HEK293 (cell line): ENCODE measurements around the gene ZKSCAN4.

Experiments
- CTCF ChIA-PET: fragments of 350-600 bp; formaldehyde crosslinking; extraction: SDS; loops from one replicate; lab custom pipeline; 2021; ENCODE audit warnings: antibody characterized with exemption; lab: Yijun Ruan, JAX
- POLR2A ChIA-PET: fragments of 300-600 bp; formaldehyde crosslinking; extraction: SDS; loops from one replicate; lab custom pipeline; 2020; ENCODE audit warnings: antibody characterized with exemption, inconsistent platforms; lab: Yijun Ruan, JAX
- H3K27ac ChIP-seq: fragments of 200-500 bp; sonication (Bioruptor generic); 2 replicates; pipeline ENCODE4 v1.5.1; 2014; ENCODE audit warnings: low read depth, low read length, control low read depth, inconsistent platforms; ENCODE audit errors: extremely low read depth
- H3K36me3 ChIP-seq, 2 experiments: fragments of 200-500 bp in 1 of 2; sonication (Bioruptor generic) in 1 of 2; 1 replicate in 1 of 2; 2 replicates in 1 of 2; pipeline ENCODE4 v1.5.1; 2014 to 2017; ENCODE audit warnings: inconsistent platforms in 2 of 2, low read length in 2 of 2; ENCODE audit not compliant: control insufficient read depth in 2 of 2, insufficient read depth in 1 of 2
- H3K4me1 ChIP-seq: fragments of 200-500 bp; sonication (Bioruptor generic); 2 replicates; pipeline ENCODE4 v1.5.1; 2014; ENCODE audit warnings: mild to moderate bottlenecking, low read length, inconsistent platforms; ENCODE audit not compliant: control insufficient read depth, insufficient read depth
- H3K4me3 ChIP-seq: 2 replicates; pipeline ENCODE4 v1.5.1; 2011; ENCODE audit warnings: low read depth, mild to moderate bottlenecking, control low read depth, low read length, moderate library complexity
- H3K9me3 ChIP-seq: fragments of 200-500 bp; sonication (Bioruptor generic); 2 replicates; pipeline ENCODE4 v1.5.1; 2014; ENCODE audit warnings: low read depth, low read length, inconsistent platforms; ENCODE audit not compliant: control insufficient read depth, insufficient read depth
- PRDM1 ChIP-seq: fragments of 450-650 bp; formaldehyde crosslinking; IDR thresholded peaks from 2 replicates; pipeline ENCODE4; 2016; ENCODE audit warnings: missing biosample characterization, missing genetic modification characterization
- SCRT1 ChIP-seq: fragments of 450-650 bp; formaldehyde crosslinking; IDR thresholded peaks from 2 replicates; pipeline ENCODE4 v1.5.1; 2016; ENCODE audit warnings: missing biosample characterization, missing genetic modification characterization, borderline replicate concordance
- ZBTB7A ChIP-seq: fragments of 450-650 bp; formaldehyde crosslinking; IDR thresholded peaks from 2 replicates; pipeline ENCODE4 v1.5.1; 2016; ENCODE audit warnings: low read depth, missing biosample characterization, missing genetic modification characterization
- ZNF174 ChIP-seq: fragments of 450-650 bp; formaldehyde crosslinking; IDR thresholded peaks from 2 replicates; pipeline ENCODE4 v1.5.0; 2017; ENCODE audit warnings: missing biosample characterization, mild to moderate bottlenecking, missing genetic modification characterization
- ZNF175 ChIP-seq: fragments of 450-650 bp; formaldehyde crosslinking; IDR thresholded peaks from 2 replicates; pipeline ENCODE4 v1.5.1; 2016; ENCODE audit warnings: missing biosample characterization, missing genetic modification characterization
- ZNF335 ChIP-seq: fragments of 450-650 bp; formaldehyde crosslinking; conservative IDR thresholded peaks from 2 replicates; pipeline ENCODE4 v1.5.1; 2016; ENCODE audit warnings: missing biosample characterization, missing genetic modification characterization
- ZNF366 ChIP-seq: fragments of 450-650 bp; formaldehyde crosslinking; conservative IDR thresholded peaks from 2 replicates; pipeline ENCODE4 v1.5.1; 2016; ENCODE audit warnings: missing biosample characterization, missing genetic modification characterization
- ZNF48 ChIP-seq: fragments of 450-650 bp; formaldehyde crosslinking; IDR thresholded peaks from 2 replicates; pipeline ENCODE4 v1.5.1; 2016; ENCODE audit warnings: missing biosample characterization, missing genetic modification characterization
- ZNF843 ChIP-seq: fragments of 450-650 bp; formaldehyde crosslinking; IDR thresholded peaks from 2 replicates; pipeline ENCODE4 v1.5.1; 2016; ENCODE audit warnings: missing biosample characterization, missing genetic modification characterization
- ZSCAN30 ChIP-seq: fragments of 450-650 bp; IDR thresholded peaks from 2 replicates; pipeline ENCODE4 v1.5.1; 2018; ENCODE audit warnings: missing biosample characterization, mild to moderate bottlenecking, missing genetic modification characterization, moderate library complexity
- TF ChIP-seq, protein P1 (sequence below): fragments of 450-650 bp; formaldehyde crosslinking; conservative IDR thresholded peaks from 2 replicates; pipeline ENCODE4 v1.5.1; 2016; ENCODE audit warnings: low read depth, missing biosample characterization, missing genetic modification characterization
- TF ChIP-seq, protein P2 (sequence below): fragments of 450-650 bp; formaldehyde crosslinking; IDR thresholded peaks from 2 replicates; pipeline ENCODE4 v1.5.1; 2017; ENCODE audit warnings: missing biosample characterization, missing genetic modification characterization

Gene ZKSCAN4

DNA sequence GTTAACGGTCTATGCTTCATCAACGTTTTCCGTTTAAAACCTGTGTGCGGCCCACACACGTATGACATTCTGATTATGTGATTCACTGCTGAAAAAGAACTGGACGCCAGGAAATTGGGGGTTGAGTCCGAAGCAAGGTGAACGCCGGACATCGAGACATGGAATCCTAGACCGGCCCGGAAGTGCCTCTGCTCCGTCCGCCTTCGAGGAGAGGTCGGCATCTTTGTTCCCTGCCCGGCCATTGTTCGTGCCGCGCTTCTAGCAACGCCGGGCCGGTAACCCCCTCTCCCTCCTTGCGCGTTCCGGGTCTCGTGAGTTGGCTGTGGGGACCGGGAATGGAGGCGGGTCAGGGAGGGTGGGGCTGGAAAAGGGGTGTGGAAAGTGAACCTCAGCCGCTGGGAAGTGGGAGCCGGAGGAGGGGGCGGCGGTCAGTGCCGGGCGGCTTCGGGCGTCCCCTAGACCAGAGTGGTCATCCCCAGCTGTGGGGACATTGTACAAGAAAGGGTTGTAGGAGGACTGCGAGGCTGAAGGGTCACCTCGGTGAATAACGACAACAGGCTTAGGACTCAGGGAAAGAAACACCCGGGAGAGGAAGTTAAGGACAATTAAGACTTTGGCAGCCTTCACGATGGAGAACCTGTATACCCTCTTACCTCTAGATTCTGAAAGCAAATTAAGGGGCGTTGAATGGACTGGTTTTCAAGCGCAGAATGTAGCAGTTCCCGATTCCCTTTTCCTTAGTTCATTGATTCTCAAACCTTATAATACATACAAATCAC, 26.8 kb downstream of the ZKSCAN4 start, which contains the start of gene ZSCAN9 (continued):
- TF ChIP-seq, protein P1, sequence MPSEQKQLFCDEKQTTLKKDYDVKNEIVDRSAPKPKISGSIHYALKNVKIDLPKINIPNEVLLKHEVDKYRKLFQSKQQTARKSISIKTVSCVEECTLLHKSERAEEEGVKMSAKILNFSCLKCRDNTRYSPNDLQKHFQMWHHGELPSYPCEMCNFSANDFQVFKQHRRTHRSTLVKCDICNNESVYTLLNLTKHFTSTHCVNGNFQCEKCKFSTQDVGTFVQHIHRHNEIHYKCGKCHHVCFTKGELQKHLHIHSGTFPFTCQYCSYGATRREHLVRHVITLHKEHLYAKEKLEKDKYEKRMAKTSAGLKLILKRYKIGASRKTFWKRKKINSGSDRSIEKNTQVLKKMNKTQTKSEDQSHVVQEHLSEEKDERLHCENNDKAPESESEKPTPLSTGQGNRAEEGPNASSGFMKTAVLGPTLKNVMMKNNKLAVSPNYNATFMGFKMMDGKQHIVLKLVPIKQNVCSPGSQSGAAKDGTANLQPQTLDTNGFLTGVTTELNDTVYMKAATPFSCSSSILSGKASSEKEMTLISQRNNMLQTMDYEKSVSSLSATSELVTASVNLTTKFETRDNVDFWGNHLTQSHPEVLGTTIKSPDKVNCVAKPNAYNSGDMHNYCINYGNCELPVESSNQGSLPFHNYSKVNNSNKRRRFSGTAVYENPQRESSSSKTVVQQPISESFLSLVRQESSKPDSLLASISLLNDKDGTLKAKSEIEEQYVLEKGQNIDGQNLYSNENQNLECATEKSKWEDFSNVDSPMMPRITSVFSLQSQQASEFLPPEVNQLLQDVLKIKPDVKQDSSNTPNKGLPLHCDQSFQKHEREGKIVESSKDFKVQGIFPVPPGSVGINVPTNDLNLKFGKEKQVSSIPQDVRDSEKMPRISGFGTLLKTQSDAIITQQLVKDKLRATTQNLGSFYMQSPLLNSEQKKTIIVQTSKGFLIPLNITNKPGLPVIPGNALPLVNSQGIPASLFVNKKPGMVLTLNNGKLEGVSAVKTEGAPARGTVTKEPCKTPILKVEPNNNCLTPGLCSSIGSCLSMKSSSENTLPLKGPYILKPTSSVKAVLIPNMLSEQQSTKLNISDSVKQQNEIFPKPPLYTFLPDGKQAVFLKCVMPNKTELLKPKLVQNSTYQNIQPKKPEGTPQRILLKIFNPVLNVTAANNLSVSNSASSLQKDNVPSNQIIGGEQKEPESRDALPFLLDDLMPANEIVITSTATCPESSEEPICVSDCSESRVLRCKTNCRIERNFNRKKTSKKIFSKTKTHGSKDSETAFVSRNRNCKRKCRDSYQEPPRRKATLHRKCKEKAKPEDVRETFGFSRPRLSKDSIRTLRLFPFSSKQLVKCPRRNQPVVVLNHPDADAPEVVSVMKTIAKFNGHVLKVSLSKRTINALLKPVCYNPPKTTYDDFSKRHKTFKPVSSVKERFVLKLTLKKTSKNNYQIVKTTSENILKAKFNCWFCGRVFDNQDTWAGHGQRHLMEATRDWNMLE (tag by site-specific recombination), result peak; percentile 89
- TF ChIP-seq, protein P2, sequence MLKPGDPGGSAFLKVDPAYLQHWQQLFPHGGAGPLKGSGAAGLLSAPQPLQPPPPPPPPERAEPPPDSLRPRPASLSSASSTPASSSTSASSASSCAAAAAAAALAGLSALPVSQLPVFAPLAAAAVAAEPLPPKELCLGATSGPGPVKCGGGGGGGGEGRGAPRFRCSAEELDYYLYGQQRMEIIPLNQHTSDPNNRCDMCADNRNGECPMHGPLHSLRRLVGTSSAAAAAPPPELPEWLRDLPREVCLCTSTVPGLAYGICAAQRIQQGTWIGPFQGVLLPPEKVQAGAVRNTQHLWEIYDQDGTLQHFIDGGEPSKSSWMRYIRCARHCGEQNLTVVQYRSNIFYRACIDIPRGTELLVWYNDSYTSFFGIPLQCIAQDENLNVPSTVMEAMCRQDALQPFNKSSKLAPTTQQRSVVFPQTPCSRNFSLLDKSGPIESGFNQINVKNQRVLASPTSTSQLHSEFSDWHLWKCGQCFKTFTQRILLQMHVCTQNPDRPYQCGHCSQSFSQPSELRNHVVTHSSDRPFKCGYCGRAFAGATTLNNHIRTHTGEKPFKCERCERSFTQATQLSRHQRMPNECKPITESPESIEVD (tag by site-specific recombination), result no peak
- TF ChIP-seq ZNF175 (tag by site-specific recombination), result no peak

DNA sequence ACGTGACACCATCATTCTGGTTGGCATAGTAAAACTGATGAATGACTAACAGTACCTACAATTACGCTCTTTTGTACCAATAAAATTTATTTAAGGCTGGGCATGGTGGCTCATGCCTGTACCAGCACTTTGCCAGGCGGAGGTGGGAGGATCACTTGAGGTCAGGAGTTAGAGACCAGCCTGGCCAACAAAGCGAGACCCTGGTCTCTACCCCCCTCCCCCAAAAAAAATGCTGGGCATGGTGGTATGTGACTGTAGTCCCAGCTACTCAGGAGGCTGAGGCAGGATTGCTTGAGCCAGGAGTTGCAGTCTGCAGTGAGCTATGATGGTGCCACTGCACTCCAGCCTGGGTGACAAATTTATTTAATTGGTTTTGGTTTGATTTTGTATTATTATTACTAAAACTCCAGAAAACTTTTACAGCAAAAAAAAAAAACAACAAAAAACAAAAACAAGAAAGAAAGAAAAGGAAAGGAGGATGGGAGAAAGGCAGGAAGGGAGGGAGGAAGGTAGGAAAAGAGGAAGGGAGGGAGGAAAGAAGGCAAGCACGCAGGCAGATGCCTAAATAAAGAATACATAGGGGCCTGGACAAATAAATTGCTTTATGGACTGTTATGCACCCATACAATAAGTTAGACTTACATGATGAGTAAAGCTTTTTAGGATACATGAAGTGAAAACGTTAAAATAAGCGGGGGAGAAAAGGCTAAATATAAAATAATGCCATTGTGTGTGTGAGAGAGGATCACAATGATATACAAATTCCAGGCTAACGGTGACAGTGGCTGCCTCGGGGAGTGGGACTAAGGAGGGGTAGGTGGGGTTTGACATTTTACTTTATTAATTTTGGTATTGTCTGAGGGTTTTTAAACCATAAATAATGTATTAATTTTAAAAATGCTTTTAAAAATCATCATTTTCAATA, 27.7 kb downstream of the ZKSCAN4 start:
- Histone ChIP-seq H3K4me3 (peak overlapping the region; percentile 74), H3K36me3 (peaks cover 5 to 26% of the 10 kb centered on the region in 2 experiments; a peak in 2 of 3 replicates), H3K27ac (peak overlapping the region; percentile 57), H3K9me3 (no peaks in the 10 kb centered on the region), H3K4me1 (peaks cover 3% of the 10 kb centered on the region; the same call in 1 of the 2 replicates)
- ChIA-PET POLR2A (interaction anchor here (0.7 to 2.7 kb wide), 5 partner anchors 17 to 331 kb away, joined by 4 to 13 read pairs (median 4); partner anchors contain the start of gene ZKSCAN8), CTCF (interaction anchor here (0.7 kb wide), 2 partner anchors 11 to 623 kb away, joined by 3 read pairs; no protein-coding TSS in a partner anchor)
- TF ChIP-seq ZBTB7A (tag by site-specific recombination), result 0 out of 2 replicates have a peak, but pooled peaks have one; percentile 9
- TF ChIP-seq PRDM1 (tag by site-specific recombination), result peak; percentile 88
- TF ChIP-seq SCRT1 (tag by site-specific recombination), result no peak
- TF ChIP-seq ZNF843 (tag by site-specific recombination), result no peak
- no peak for TF ChIP-seq ZNF48 (tag by site-specific recombination)
- no peak for TF ChIP-seq ZSCAN30 (tag by site-specific recombination)
- no peak for TF ChIP-seq ZNF174 (tag by site-specific recombination)
- peak; percentile 53; the same call in 1 of the 2 replicates for TF ChIP-seq ZNF366
- TF ChIP-seq ZNF335 (tag by site-specific recombination), result 0 out of 2 replicates have a peak, but pooled peaks have one; percentile 45
